Muscle of arm (tissue), 14 donors: ENCODE measurements around the gene STK11IP. TPM values are rescaled to one million over a fixed set of nuclear protein-coding genes. Genes with fewer than 3 reads are reported as not detected.

Source experiments
- DNase-seq: peaks from one replicate; pipeline ENCODE4 v3.0.0-alpha.2; 2013
- long read RNA-seq, 11 donors: transcript quantifications; one replicate each; lab custom pipeline, GENCODE V29; 2026
- polyA plus RNA-seq, 12 donors: library from polyadenylated mRNA; unstranded; fragments of 120-200 nt; gene quantifications; one replicate each; pipeline ENCODE4 v1.2.1, GENCODE V29; 2013; ENCODE audit not compliant: insufficient read length in 12 of 12

STK11IP gene
- polyA plus RNA-seq, result 10 to 100 TPM in 11 of 12 donors, not detected in 1; 10.8 to 22.0 (median 14.2) TPM
- long read RNA-seq, donor 1, partial matches to known transcripts, result 0 of 1 reads
- long read RNA-seq, donor 1, other reads (novel, unspliced or antisense), result 0 of 1 reads
- long read RNA-seq, donor 2, partial matches to known transcripts, result 0 of 1 reads
- long read RNA-seq, donor 2, other reads (novel, unspliced or antisense), result 0 of 1 reads
- long read RNA-seq, donor 3, result 0 reads
- long read RNA-seq, donor 4, result 0 reads
- long read RNA-seq, donor 5, result 0 reads
- long read RNA-seq, donor 6, partial matches to known transcripts, result 0 of 1 reads
- long read RNA-seq, donor 6, other reads (novel, unspliced or antisense), result 0 of 1 reads
- long read RNA-seq, donor 7, partial matches to known transcripts, result 0 of 1 reads
- long read RNA-seq, donor 7, other reads (novel, unspliced or antisense), result 0 of 1 reads
- long read RNA-seq, donor 8, partial matches to known transcripts, result 0 of 2 reads
- long read RNA-seq, donor 8, other reads (novel, unspliced or antisense), result 0 of 2 reads
- long read RNA-seq, donor 9, result 0 reads
- long read RNA-seq, donor 10, result 0 reads
- long read RNA-seq, donor 11, result 0 reads

- peak; percentile 98 for DNase-seq
Observed at GRCh38 chr2:219597552-219598307, at the start of gene STK11IP. STK11IP (plus strand) TSS chr2:219597857; CDS start chr2:219598120, 263 bp downstream.

GRCh38 chr2:219548990-219549389 is 48.7 kb upstream of the STK11IP start:
- no peak for DNase-seq

GRCh38 chr2:219549619-219550018 is 48.0 kb upstream of the STK11IP start:
- DNase-seq, result no peak

GRCh38 chr2:219551441-219552381 is 45.9 kb upstream of the STK11IP start:
- DNase-seq, result no peak

GRCh38 chr2:219552382-219553167 is 45.1 kb upstream of the STK11IP start:
- peak; percentile 91 for DNase-seq

GRCh38 chr2:219553168-219553417 is 44.6 kb upstream of the STK11IP start:
- no peak for DNase-seq

GRCh38 chr2:219553463-219553963 is 44.1 kb upstream of the STK11IP start:
- DNase-seq, result no peak

GRCh38 chr2:219554350-219554749 is 43.3 kb upstream of the STK11IP start:
- DNase-seq, result no peak

- no peak for DNase-seq
Observed at GRCh38 chr2:219555956-219556355, 41.7 kb upstream of the STK11IP start.

GRCh38 chr2:219556413-219556812 is 41.2 kb upstream of the STK11IP start:
- no peak for DNase-seq

GRCh38 chr2:219557320-219557719 is 40.3 kb upstream of the STK11IP start:
- DNase-seq, result no peak

- DNase-seq, result no peak
Observed at GRCh38 chr2:219557791-219558785, 39.6 kb upstream of the STK11IP start.

- no peak for DNase-seq
Observed at GRCh38 chr2:219559156-219559915, 38.3 kb upstream of the STK11IP start.

- DNase-seq, result no peak
Observed at GRCh38 chr2:219560037-219560892, 37.4 kb upstream of the STK11IP start.

GRCh38 chr2:219560893-219561178 is 36.8 kb upstream of the STK11IP start:
- DNase-seq, result no peak

GRCh38 chr2:219561179-219562048 is 36.2 kb upstream of the STK11IP start:
- DNase-seq, result no peak
